ENCODE measurements around the gene IL31RA. TPM values are rescaled to one million over a fixed set of nuclear protein-coding genes. Genes with fewer than 3 reads are reported as not detected.

Gene IL31RA
- polyA plus RNA-seq, 2 of the 4 experiments (the other 2 are of a cell fraction), result 0.94 to 2.0 TPM

GRCh38 chr5:55864606-55865541, 13.7 kb downstream of the IL31RA start:
- Histone ChIP-seq H3K4me2 (no peak overlapping the region), H3K9me3 (no peaks in the 10 kb centered on the region), H3K4me1 (peaks cover 33% of the 10 kb centered on the region), H3K27ac (peak overlapping the region in 1 of 2 experiments; percentile 15; a peak in 2 of 6 replicates), H3K4me3 (no peak overlapping the region)
- POLR2A ChIA-PET, result no interaction called here
- 84% methylated on average over 9 of the region's 9 CpGs for WGBS (ENCODE audit: missing lambda C conversion rate)
- TF ChIP-seq CEBPB (IDR thresholded peaks at IDR 0.05), result no peak
- no peak for DNase-seq (ENCODE audit: low read depth in 1 of 2, low spot score in 1 of 2)
- FAIRE-seq, result no peak
- no peak for ATAC-seq
- CTCF ChIA-PET, result interaction anchor here (1.0 kb wide), 1 partner anchor 55 kb away, joined by 3 read pairs; no protein-coding TSS in a partner anchor

- Histone ChIP-seq H3K9me3 (no peaks in the 10 kb centered on the region), H3K27ac (peak overlapping the region in 1 of 2 experiments; percentile 44; a peak in 1 of 6 replicates), H3K4me2 (no peak overlapping the region), H3K4me3 (no peak overlapping the region), H3K4me1 (peaks cover 38% of the 10 kb centered on the region)
- FAIRE-seq (no peak), ATAC-seq (no peak), DNase-seq (ENCODE audit: low read depth in 1 of 2, low spot score in 1 of 2) (no peak)
- no peak for TF ChIP-seq CHD4 (IDR thresholded peaks at IDR 0.05; ENCODE audit: borderline replicate concordance)
- no peak for TF ChIP-seq SREBF2 (IDR thresholded peaks at IDR 0.05)
- peak; percentile 87 for TF ChIP-seq REST (IDR thresholded peaks at IDR 0.05)
- CTCF ChIA-PET, result interaction anchor here (0.9 to 1.0 kb wide), 2 partner anchors 55 to 70 kb away, joined by 3 read pairs; no protein-coding TSS in a partner anchor
- 85% methylated on average over 3 of the region's 3 CpGs for WGBS (ENCODE audit: missing lambda C conversion rate)
- POLR2A ChIA-PET, result no interaction called here
Measured at GRCh38 chr5:55865831-55866230, 14.7 kb downstream of the IL31RA start.

- no peak for ATAC-seq
- no peaks in the 10 kb centered on the region for H3K9me3 ChIP-seq
- DNase-seq (ENCODE audit: low read depth in 1 of 2, low spot score in 1 of 2), result no peak
- no peak for FAIRE-seq
- H3K4me3 ChIP-seq, result no peak overlapping the region
- no peak for TF ChIP-seq POLR2A (IDR thresholded peaks at IDR 0.05; ENCODE audit: low read length)
- no peak for TF ChIP-seq MAFK (IDR thresholded peaks at IDR 0.05; ENCODE audit: partially characterized antibody)
- no peak for TF ChIP-seq EHMT2 (IDR thresholded peaks at IDR 0.05; ENCODE audit: low read depth)
- TF ChIP-seq JUNB (IDR thresholded peaks at IDR 0.05), result no peak
- no peak for TF ChIP-seq RARB (CRISPR knock-in tag; IDR thresholded peaks at IDR 0.05)
- no peak for TF ChIP-seq MAZ (IDR thresholded peaks at IDR 0.05; ENCODE audit: borderline replicate concordance, low read depth, low read length)
- TF ChIP-seq SREBF2 (IDR thresholded peaks at IDR 0.05), result no peak
- no peak for TF ChIP-seq FOXS1 (CRISPR knock-in tag; IDR thresholded peaks at IDR 0.05)
- TF ChIP-seq CHD4 (IDR thresholded peaks at IDR 0.05; ENCODE audit: borderline replicate concordance), result no peak
- no peak for TF ChIP-seq SMC3 (IDR thresholded peaks at IDR 0.05)
- TF ChIP-seq HEYL (CRISPR knock-in tag; IDR thresholded peaks at IDR 0.05), result no peak
- no peak for TF ChIP-seq HDAC2 (IDR thresholded peaks at IDR 0.05)
- POLR2A ChIA-PET, result no interaction called here
- peak overlapping the region in 1 of 2 experiments; percentile 44; a peak in 1 of 6 replicates for H3K27ac ChIP-seq
- peaks cover 38% of the 10 kb centered on the region for H3K4me1 ChIP-seq
- CTCF ChIA-PET, result interaction anchor here (0.9 kb wide), 1 partner anchor 69 kb away, joined by 3 read pairs; no protein-coding TSS in a partner anchor
- WGBS (ENCODE audit: missing lambda C conversion rate), result 94% methylated on average over 6 of the region's 8 CpGs
- no peak overlapping the region for H3K4me2 ChIP-seq
Measured at GRCh38 chr5:55866485-55866884, 15.3 kb downstream of the IL31RA start.

GRCh38 chr5:55866934-55867333, 15.8 kb downstream of the IL31RA start:
- no peak for DNase-seq (ENCODE audit: low read depth in 1 of 2, low spot score in 1 of 2)
- FAIRE-seq, result no peak
- no peak overlapping the region for H3K4me3 ChIP-seq
- no peak overlapping the region for H3K4me2 ChIP-seq
- no peak for ATAC-seq
- 0 out of 6 replicates have a peak overlapping the region, but pooled peaks of 1 of the 2 experiments have one; percentile 44 for H3K27ac ChIP-seq
- CTCF ChIA-PET, result no interaction called here
- H3K9me3 ChIP-seq, result no peaks in the 10 kb centered on the region
- peaks cover 38% of the 10 kb centered on the region for H3K4me1 ChIP-seq
- 63% methylated on average over 5 of the region's 5 CpGs for WGBS (ENCODE audit: missing lambda C conversion rate)
- POLR2A ChIA-PET, result no interaction called here
- TF ChIP-seq GATA3 (IDR thresholded peaks at IDR 0.05; ENCODE audit: borderline replicate concordance) (no peak), SMC3 (IDR thresholded peaks at IDR 0.05) (no peak), NPAS2 (CRISPR knock-in tag; IDR thresholded peaks at IDR 0.05; ENCODE audit: borderline replicate concordance) (no peak)

Measured in A549 (cell line).